Measurements from ENCODE around the gene OR2A7.
"Not testable (repeated sequence)": the region's sequence is repeated elsewhere in the genome, so short reads cannot be mapped to it uniquely, and the experiment has no call there.

The OR2A7 gene, protein sequence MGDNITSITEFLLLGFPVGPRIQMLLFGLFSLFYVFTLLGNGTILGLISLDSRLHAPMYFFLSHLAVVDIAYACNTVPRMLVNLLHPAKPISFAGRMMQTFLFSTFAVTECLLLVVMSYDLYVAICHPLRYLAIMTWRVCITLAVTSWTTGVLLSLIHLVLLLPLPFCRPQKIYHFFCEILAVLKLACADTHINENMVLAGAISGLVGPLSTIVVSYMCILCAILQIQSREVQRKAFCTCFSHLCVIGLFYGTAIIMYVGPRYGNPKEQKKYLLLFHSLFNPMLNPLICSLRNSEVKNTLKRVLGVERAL

DNA sequence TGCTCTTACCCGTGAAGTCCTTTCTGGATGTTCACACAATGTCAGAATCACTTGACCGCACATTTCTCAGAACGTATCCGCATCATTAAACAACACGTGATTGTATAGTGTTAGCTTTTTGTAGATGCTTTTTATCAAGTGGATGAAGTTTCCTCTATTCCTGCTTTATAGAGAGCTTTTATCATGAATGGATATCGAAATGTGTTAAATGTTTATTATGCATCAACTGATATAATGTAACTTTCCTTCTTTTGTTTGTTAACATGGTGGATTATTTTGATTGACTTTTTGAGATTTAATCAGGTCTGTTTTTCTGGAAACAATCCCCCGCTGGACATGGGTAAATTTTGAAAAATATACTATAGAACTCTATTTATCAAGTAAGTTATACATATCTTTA is at the start of gene OR2A7:
Gene OR2A7 (minus strand): TSS at position 101 of the 400 bp plus-strand sequence. CDS start 5,164 bp downstream, outside the sequence.
- not testable (repeated sequence) for DNase-seq

DNA sequence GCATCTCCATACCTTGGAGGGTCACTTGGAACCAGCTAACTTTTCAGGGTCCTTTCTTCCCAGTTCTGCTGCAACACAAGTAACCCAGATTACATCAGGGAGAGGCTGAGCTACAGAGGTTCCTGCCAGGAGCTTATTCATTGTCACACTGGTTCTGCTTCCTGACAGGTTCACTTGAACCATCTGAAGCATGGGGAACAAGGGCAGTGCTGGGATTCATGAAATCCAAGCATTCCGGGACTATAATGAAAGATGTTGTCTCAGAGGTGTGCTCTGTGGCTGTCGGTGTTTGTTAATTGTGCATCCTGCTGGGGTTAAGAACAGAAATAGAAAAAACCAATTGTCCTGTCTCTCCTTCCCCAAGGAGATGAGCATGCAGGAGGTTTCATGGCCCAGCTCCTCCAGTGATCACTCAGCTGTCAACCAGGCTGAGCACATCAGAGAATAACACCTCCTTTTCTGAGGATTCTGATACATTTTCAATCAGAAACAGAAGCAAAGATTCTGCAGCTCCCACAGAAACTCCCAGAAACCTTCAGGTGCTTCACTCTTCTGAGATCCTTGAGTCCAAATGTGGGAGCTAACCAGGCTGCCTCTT is 47.4 kb upstream of the OR2A7 start, which contains the start of gene OR2A1:
Gene OR2A1 (plus strand): TSS at position 548 of the 598 bp plus-strand sequence. CDS start 5,706 bp downstream, outside the sequence.
- not testable (repeated sequence) for DNase-seq

DNA sequence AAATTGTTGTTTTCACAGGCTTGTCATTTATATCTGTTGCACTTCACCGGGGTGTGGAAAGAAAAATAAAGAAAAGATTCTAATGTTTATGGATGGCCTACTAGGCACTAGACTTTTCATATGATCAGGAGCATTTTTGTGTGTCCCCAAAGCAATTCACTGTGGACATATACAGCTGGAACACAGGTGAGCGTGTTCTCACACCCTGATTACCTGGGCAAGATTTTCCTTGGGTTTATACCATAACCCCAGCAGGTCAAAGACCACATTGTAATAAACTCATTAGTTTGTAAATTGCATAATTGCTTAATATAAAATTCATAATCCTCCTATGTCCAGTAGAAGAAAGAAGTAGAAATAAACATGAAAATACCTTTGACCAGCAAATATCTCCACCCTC is 46.6 kb upstream of the OR2A7 start:
- not testable (repeated sequence) for DNase-seq

DNA sequence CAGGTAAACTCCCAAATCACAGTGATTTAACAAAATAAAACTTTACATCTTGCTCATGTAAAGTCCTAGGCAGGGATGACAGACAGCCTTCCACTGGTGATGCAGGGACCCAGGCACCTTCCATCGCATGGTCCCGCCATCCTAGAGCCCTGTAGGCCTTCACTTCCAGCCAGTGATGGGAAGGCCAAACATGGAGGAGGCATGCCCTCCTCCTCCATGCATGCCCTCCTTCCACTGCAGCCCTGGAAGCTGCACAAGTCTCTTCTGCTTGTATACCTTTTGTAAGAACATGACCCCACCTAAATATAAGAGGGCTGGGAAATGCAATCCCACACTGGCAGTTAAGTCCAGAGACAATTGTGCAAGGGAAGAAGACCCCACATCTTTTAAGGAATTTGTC is 45.1 kb upstream of the OR2A7 start:
- not testable (repeated sequence) for DNase-seq

DNA sequence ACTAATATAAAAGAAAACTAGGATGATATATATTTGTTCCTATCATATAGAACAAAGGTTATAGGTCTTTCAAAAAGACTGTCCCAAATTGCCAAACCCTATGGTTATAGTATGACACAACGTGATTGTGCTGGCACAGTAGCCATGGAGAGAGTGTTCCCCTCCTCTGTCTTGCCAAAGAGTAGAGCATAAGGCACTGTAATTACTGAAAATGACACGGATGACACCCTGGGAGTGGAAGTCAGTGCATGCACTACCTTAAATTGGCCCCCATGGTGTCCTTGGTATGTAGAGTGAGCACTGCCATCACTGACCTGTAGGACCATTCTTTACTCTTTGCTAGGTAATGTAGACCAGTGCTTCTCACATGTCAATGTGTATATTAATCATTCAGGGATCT is 40.6 kb upstream of the OR2A7 start:
- DNase-seq, result not testable (repeated sequence)

DNA sequence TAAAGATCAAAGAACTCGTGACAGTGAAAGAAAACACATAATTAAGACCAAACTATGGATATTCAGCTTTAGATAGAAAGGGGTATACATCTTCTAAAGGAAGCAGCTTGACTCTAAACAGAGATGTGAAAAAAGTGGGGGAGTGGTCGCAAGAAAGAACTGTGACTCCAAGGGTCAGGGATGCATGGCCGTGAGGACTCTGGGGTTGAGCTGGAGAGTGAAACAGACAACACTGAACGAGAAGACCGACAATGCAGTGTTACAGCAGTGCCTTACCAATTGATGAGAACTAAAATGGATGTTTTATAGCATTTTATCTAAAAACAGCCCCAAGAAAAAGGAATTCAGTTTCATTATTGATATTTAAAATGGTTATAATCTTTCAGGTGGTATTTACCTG is 39.0 kb upstream of the OR2A7 start:
- not testable (repeated sequence) for DNase-seq

DNA sequence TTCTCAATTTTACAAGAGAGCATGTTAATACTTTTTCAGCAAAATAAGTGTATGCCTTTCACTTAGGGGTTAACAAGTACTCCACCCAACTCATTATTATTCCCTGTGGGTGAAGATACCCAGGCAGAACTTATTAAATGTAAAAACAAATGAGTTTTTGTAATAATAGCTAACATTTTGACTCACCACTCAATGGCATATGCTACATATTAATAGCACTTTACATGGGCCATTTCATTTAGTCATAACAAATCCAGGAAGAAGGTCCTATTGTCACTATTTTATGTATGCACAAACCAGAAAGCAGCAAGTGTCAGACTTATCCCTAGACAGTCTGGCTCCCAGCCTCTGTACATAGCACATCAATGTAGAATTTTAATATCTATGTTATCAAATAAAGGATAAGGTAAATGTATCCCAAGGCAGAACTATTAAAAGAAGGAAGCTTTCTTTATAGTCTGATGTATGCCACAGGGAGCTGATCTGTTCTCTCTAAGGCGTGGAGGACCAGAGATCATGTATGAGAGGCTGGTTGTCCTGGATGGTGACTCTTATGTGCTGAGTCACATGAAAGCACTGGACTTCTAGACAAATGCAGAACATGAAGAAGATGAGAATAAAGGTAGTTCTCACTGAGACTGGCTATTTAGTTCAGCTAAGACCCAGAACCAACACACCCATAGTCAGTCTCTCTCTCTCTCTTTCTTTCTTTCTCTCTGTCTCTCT is 38.1 kb upstream of the OR2A7 start:
- DNase-seq, result not testable (repeated sequence)

DNA sequence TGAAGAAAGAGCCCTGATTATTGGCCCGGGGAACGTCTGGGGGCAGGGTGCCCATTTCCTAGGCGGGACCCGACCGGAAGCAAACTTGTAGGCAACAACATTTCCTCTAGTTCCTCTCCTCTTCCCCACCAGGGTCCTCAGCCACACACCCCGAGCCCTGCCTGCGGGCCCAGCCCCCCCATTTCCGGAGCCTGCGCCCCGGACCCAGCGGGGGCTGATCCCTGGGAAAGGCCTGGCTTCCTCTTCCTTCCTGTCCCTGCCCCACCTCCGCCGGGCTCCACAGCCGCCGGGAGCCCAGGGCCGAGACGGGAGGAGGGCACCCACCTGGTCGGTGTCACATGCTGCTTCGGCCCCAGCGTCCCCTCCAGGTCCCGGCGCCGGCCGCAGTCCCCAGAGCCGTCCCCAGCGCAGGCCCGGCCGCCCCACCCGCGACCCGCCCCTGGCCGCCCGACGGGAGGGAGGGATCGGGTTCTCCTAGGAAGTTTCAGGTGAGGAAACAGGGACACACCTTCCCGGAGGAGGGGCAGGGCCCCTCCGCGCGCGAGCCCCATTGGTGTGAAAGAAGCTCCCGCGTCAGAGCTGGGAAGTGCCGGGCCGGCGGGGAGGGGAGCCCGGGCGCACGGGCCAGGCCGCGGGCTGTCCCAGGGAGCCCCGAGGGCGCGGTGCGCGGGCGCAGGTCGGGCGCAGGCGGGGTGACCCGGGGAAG is 29.4 kb upstream of the OR2A7 start:
- DNase-seq, result peak; percentile 69

DNA sequence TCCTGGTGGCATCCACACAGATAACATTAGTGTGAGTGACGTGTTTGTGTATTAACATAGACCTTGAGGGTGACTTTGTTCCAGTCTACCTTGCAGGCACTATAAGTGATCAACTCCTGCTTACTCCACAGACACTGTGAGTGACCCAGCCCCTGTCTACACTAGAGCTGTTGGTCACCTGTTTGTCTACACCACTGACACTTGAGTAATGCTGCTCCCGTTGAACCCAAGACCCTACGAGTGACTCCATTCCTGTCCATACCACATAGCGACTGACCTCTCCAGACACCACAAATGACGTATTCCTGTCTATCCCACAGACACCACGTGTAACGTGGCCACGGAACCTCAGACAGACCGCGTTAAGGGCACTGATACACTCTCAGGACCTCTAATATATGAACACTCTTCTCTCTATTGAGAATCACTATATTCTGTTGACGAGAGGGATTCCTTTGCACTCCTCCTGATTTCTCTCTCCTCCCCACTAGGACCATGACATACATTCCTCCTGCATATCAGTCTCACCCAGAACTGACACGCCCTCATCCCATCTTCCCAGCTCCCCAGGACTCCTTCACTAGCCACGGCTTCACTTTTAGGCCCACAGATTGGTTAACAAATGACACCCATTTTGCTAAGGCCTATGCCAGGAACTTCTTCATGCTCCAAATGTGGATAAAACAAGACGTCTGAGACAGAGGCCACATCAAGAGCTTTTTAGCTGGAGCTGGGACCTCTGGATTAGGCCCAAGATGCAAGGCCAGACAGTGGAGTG is 28.0 kb upstream of the OR2A7 start:
- DNase-seq, result peak; percentile 62

DNA sequence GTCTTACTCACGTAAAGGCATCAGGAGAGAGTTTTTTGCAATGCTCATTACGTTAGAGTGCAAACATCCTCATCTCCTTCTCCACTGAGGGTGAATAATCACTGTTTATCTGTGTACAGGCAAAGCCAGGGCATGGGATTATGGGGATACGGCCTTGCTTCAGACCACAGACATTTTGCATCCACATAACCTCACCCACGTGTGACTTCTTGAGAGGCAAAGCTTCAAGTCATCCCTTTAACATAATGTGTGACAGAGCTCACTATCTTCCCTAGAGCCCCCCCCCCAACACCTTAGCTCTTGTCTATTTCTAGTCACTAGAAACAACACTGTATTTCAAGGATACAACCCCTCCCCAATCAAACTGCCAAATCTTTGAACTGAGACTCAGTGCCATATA is 27.0 kb upstream of the OR2A7 start:
- not testable (repeated sequence) for DNase-seq

DNA sequence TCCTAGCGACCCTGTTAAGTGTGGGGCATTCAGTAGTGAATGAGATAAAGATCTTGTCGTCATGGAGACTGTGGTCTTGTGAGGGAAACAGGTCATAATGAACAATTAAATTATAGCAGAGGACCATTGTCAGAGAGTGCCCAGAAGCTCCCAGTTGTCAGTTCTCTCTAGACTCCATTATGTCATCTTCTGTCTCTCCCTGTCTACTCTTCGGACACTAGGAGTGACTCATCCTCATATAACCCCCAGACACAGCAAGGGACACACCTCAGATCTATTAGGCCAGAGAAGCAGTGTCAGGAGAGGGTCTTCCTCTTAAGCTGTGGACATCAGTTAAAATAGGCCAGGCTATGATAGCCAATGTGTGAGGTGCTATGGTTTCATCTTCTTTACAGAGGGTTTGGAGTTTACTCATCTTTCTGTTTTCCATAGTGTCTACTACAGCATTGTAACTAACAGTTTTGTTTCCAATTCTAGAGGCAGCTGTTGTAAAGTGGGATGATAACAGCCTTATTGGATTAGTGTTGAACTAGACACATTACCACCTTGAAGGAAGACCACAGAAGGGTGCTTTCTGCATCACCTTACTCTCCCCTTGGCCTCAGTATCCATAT is 22.7 kb upstream of the OR2A7 start:
- DNase-seq, result not testable (repeated sequence)

DNA sequence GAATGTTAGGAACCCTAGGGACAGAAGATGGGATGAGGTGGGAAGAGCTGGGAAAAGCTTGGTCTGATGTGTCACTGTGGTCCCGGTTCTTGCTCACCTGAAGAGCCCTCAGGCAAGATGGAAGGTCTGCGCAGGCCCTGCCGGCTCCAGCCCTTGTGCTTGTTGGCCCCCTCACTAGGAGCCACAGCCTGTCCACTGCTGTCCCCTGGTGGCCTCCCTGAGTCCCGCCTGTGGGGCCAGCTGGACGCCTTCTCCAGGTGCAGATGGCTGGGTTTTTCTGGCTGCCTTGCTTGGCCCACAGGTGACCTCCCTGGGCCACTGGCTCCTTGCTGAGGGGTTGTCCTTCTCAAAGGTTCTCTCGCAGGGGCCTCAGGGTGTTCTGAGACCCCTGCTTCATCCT is 19.1 kb upstream of the OR2A7 start:
- not testable (repeated sequence) for DNase-seq

DNA sequence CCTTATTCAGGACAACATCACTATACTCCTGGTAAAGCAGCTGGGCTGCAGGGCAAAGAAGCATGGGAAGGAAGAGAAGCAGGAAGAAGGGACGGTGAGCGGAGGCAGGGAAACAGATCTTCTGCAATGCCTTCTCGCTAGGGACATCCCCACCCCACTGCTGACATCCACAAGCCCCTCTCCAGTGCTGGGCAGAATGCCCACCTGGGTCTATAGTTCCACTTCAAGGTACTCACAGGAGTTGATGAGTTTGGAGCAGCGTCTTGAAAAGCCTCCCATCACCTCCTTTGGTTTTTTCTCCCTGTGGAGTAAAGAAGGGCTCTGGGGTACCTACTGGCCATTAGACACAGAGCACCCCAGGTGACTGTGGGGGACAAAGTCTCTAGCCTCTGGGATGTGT is 17.9 kb upstream of the OR2A7 start:
- DNase-seq, result not testable (repeated sequence)

DNA sequence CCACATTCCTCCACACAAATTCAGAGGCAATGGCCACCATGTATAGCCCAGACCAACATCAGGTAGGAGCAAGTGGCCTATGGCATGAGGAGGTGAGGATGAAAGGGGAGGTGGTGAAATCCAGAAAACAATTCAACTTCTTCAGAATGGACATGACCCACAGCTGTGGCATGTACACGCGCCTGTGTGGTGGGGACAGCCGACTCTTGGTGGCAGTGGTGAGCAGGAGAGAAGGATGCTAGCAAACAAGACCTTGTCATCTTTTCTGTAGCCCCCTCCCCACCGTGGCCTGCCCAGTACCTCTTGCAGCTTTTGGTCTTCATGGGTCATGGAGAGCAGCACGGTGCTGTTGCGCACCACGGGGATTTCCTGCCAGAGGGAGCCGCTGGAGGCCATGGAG is 17.4 kb upstream of the OR2A7 start:
- not testable (repeated sequence) for DNase-seq

DNA sequence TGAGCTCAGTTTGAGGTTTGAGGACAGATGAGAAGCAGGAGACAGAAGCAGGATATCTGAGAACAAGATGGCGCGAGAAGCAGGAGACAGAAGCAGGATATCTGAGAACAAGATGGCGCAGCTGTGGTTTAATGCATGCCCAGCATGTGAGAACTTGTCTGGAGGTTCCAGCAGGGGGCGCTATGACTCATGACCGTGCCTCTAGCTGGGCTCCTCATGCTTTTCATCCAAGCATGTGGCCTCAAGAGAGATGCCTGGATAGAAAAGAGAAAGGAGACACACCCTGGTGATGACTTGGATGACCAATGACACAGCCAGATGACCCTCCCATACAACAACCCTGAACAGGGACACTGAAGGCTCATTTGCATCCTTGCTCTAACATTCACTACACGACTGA is 15.4 kb upstream of the OR2A7 start:
- not testable (repeated sequence) for DNase-seq

DNA sequence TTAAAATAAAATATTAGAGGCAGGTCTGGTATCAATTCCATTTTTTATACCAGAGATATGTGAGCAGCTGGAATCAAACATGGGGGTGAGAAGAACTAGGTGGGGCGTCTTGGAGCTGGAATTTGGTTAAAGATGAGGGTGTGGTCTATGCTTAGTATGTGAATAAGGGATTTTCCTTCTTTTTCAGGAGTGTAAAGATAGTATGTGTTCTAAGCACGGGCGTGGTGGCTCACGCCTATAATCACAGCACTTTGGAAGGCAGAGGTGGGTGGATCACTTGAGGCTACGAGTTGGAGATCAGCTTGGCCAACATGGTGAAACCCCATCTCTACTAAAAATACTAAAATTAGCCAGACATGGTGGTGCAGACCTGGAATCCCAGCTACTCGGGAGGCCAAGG is 10.7 kb upstream of the OR2A7 start:
- DNase-seq, result not testable (repeated sequence)

DNA sequence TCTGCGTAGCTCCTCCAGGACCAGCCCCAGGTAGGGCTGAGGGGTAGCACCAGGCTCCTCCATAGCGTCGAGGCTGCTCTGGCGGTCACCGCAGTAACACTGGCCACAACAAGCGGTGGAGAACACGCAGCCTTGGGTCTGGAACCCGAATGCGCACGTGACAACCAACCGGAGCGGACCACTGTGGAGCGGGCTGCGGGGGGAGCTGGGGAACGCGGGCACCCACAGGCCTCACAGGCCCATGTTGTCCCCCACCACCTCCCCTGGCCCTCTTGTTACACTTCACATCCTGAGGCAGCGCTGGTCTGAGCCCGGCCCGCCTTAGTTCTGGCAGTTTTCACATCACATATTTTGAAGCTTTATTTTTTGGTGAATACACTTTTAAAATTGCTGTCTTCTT is 4.6 kb upstream of the OR2A7 start, which contains the start of gene CTAGE8:
Gene CTAGE8 (minus strand): TSS at position 101 of the 400 bp plus-strand sequence. CDS start 38 bp downstream, at position 63.
- DNase-seq, result not testable (repeated sequence)

DNA sequence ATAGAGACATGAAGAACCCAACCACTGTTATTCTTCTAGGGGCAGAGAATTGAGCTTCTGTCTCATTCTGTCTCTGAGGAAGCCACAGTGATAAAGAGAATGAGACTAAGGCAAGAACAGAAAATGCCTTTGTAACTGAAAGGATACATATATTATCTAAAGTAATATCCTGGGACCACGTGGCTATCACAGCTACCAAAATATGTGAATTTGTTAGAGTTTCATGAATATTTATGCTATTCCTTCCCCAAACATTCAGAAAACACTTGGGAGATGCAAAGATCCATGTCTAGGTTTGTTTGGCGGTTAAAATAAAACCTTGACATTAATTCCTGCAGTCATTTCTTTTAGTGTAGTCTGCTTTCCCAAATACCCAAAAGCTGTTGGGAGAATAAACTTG is 2.5 kb downstream of the OR2A7 start:
- not testable (repeated sequence) for DNase-seq

DNA sequence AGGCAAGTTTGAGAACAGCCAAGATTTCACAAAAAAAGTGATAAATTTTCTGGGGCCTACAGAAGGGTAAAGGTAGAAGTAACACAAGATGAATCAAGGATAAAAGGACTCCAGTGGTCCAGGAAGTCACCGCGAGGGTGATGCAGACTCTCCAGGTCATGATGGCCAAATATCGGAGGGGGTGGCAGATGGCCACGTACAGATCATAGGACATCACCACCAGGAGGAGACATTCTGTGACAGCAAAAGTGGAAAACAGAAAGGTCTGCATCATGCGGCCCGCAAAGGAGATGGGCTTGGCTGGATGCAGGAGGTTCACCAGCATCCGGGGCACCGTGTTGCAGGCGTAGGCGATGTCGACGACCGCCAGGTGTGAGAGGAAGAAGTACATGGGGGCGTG is 5.5 kb downstream of the OR2A7 start:
- DNase-seq, result not testable (repeated sequence)

DNA sequence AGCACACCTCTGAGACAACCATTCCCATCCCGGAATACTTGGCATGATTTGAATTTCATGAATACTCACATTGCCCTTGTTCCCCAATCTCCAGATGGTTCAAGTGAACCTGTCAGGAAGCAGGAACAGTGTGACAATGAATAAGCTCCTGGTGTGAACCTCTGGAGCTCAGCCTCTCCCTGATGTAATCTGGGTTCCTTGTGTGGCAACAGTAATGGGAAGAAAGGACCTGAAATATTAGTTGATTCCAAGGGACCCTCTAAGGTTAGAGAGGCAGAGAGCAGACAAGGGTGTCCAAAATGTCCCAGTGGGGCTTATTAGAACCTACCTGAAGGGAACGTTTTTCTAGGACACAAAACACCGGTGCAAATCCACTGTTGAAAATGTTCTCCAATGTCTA is 8.5 kb downstream of the OR2A7 start:
- no peak for DNase-seq

DNA sequence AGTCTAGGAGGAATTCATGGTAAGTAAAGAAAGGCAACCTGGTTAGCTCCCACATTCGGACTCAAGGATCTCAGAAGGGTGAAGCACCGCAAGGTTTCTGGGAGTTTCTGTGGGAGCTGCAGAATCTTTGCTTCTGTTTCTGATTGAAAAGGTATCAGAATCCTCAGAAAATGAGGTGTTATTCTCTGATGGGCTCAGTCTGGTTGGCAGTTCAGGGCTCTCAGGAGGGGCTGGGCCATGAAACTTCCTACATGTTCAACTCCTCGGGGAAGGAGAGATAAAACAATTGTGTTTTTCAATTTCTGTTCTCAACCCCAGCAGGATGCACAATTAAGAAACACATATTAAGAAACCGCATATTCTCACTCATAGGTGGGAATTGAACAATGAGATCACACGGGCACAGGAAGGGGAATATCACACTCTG is 9.1 kb downstream of the OR2A7 start:
- DNase-seq, result no peak

DNA sequence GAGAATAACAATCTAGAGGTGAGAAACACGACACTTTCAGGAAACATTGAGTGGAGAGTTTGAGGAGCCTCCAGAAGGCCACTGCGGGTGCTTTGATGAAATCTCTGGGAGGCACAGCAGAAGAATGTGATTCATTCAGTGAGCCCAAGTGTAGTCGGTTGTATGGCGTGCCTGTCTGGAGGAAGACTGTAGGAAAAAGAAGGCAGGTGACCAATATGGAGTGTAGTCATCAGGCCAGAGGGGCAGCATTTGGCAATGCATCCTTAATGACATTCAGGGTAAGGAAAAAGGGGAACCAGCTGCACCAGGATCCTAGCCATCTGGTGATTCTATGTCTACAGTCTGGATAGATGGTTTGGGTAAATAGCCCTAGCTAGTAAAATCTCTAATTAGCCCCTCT is 12.3 kb downstream of the OR2A7 start:
- not testable (repeated sequence) for DNase-seq
